WTC11 (cell line): ENCODE results near the gene FRMD4A. TPM values are rescaled to one million over a fixed set of nuclear protein-coding genes. Genes with fewer than 3 reads are reported as not detected.

Experiments
- ATAC-seq: fragments of 200-7000 bp; cut with Tn5 transposase; 2 replicates; pipeline ENCODE4 v1.10.0; 2021; ENCODE audit warnings: mild to moderate bottlenecking, moderate library complexity
- CTCF ChIA-PET: fragments of 300-600 bp; sonication (Branson Sonifier 250); formaldehyde crosslinking; loops from one replicate; lab custom pipeline; 2021; ENCODE audit warnings: antibody characterized with exemption; lab: Charles Lee
- POLR2A ChIA-PET: fragments of 350-600 bp; sonication (Branson Sonifier 250); formaldehyde crosslinking; loops from one replicate; lab custom pipeline; 2021; ENCODE audit warnings: antibody characterized with exemption; lab: Charles Lee
- DNase-seq: peaks from one replicate; pipeline ENCODE4 v3.0.0; 2021; ENCODE audit warnings: low spot score
- H3K27ac Mint-ChIP-seq: 2 replicates; pipeline ENCODE4 v1.8.0; 2021; ENCODE audit warnings: mixed read lengths
- H3K27me3 Mint-ChIP-seq: 2 replicates; pipeline ENCODE4 v1.8.0; 2021; ENCODE audit warnings: low read depth, mild to moderate bottlenecking, moderate library complexity, mixed read lengths
- H3K36me3 Mint-ChIP-seq: 2 replicates; pipeline ENCODE4 v1.8.0; 2021; ENCODE audit warnings: mixed read lengths
- H3K4me1 Mint-ChIP-seq: 2 replicates; pipeline ENCODE4 v1.8.0; 2022; ENCODE audit warnings: mixed read lengths
- H3K4me3 Mint-ChIP-seq: 2 replicates; pipeline ENCODE4 v1.8.0; 2021; ENCODE audit warnings: mild to moderate bottlenecking, moderate library complexity, mixed read lengths
- H3K9me3 Mint-ChIP-seq: 2 replicates; pipeline ENCODE4 v1.8.0; 2021; ENCODE audit warnings: mixed read lengths
- AFF4 ChIP-seq: sonication (generic); formaldehyde crosslinking; IDR thresholded peaks from 2 replicates; pipeline ENCODE4 v1.8.1; 2023; ENCODE audit warnings: mild to moderate bottlenecking, missing genetic modification reagents, borderline replicate concordance
- CREM ChIP-seq: sonication (generic); formaldehyde crosslinking; IDR thresholded peaks from 2 replicates; pipeline ENCODE4 v1.8.1; 2022; ENCODE audit warnings: mild to moderate bottlenecking, missing genetic modification reagents, moderate library complexity
- EMX1 ChIP-seq: fragments of 250-450 bp; sonication (Bioruptor Pico); IDR thresholded peaks from 2 replicates; pipeline ENCODE4 v1.8.0; 2021; ENCODE audit warnings: mild to moderate bottlenecking
- ETV6 ChIP-seq: sonication (generic); formaldehyde crosslinking; IDR thresholded peaks from 2 replicates; pipeline ENCODE4 v1.8.1; 2022; ENCODE audit warnings: mild to moderate bottlenecking, missing genetic modification reagents
- FOXK1 ChIP-seq: sonication (generic); formaldehyde crosslinking; IDR thresholded peaks from 2 replicates; pipeline ENCODE4 v1.8.0; 2022; ENCODE audit warnings: mild to moderate bottlenecking, moderate library complexity, missing genetic modification reagents
- MXD4 ChIP-seq: fragments of 250-450 bp; sonication (Bioruptor Pico); IDR thresholded peaks from 2 replicates; pipeline ENCODE4 v1.8.0; 2021; ENCODE audit warnings: mild to moderate bottlenecking, moderate library complexity, borderline replicate concordance
- NR1H2 ChIP-seq: sonication (generic); formaldehyde crosslinking; IDR thresholded peaks from 2 replicates; pipeline ENCODE4 v1.9.0; 2021; ENCODE audit warnings: mild to moderate bottlenecking, moderate library complexity, missing genetic modification reagents
- NR2C2 ChIP-seq: sonication (generic); formaldehyde crosslinking; IDR thresholded peaks from 2 replicates; pipeline ENCODE4 v1.8.0; 2022; ENCODE audit warnings: mild to moderate bottlenecking, missing genetic modification reagents
- OVOL2 ChIP-seq: fragments of 250-450 bp; sonication (Bioruptor Pico); IDR thresholded peaks from 2 replicates; pipeline ENCODE4 v1.9.0; 2021; ENCODE audit warnings: mild to moderate bottlenecking, borderline replicate concordance
- SMAD3 ChIP-seq: sonication (generic); formaldehyde crosslinking; IDR thresholded peaks from 2 replicates; pipeline ENCODE4 v1.8.0; 2022; ENCODE audit warnings: missing genetic modification reagents, mild to moderate bottlenecking, borderline replicate concordance
- TCF7 ChIP-seq: sonication (generic); formaldehyde crosslinking; IDR thresholded peaks from 2 replicates; pipeline ENCODE4 v1.8.0; 2022; ENCODE audit warnings: mild to moderate bottlenecking, low read depth, missing genetic modification reagents, moderate library complexity
- TP53 ChIP-seq: sonication (generic); formaldehyde crosslinking; IDR thresholded peaks from 2 replicates; pipeline ENCODE4 v1.8.1; 2023; ENCODE audit warnings: mild to moderate bottlenecking, missing genetic modification reagents
- ZNF219 ChIP-seq: sonication (generic); formaldehyde crosslinking; IDR thresholded peaks from 2 replicates; pipeline ENCODE4 v1.8.0; 2023; ENCODE audit warnings: missing genetic modification reagents, mild to moderate bottlenecking, borderline replicate concordance
- ZNF416 ChIP-seq: fragments of 250-450 bp; sonication (Bioruptor Pico); IDR thresholded peaks from 2 replicates; pipeline ENCODE4 v1.9.0; 2021; ENCODE audit warnings: mild to moderate bottlenecking, inconsistent platforms
- ZNF423 ChIP-seq: fragments of 250-450 bp; sonication (Bioruptor Pico); IDR thresholded peaks from 2 replicates; pipeline ENCODE4 v2.1.2; 2022; ENCODE audit warnings: mild to moderate bottlenecking, moderate library complexity
- ZSCAN18 ChIP-seq: fragments of 250-450 bp; sonication (Bioruptor Pico); IDR thresholded peaks from 2 replicates; pipeline ENCODE4 v2.1.2; 2022; ENCODE audit warnings: mild to moderate bottlenecking, moderate library complexity
- total RNA-seq: library from RNA; stranded (reverse); gene quantifications from 3 replicates; pipeline ENCODE4 v1.2.3, GENCODE V29; 2021
- TF ChIP-seq, protein P1 (sequence below): sonication (generic); formaldehyde crosslinking; conservative IDR thresholded peaks from 2 replicates; pipeline ENCODE4 v1.8.1; 2023; ENCODE audit warnings: mild to moderate bottlenecking, low read depth, missing genetic modification reagents, moderate library complexity
- TF ChIP-seq, protein P2 (sequence below): sonication (generic); formaldehyde crosslinking; IDR thresholded peaks from 2 replicates; pipeline ENCODE4 v1.8.1; 2022; ENCODE audit warnings: low read depth, missing genetic modification reagents, borderline replicate concordance

Gene FRMD4A
- total RNA-seq, 1 experiment from 2014 or later: 35.5 TPM

- TF ChIP-seq, protein P1, sequence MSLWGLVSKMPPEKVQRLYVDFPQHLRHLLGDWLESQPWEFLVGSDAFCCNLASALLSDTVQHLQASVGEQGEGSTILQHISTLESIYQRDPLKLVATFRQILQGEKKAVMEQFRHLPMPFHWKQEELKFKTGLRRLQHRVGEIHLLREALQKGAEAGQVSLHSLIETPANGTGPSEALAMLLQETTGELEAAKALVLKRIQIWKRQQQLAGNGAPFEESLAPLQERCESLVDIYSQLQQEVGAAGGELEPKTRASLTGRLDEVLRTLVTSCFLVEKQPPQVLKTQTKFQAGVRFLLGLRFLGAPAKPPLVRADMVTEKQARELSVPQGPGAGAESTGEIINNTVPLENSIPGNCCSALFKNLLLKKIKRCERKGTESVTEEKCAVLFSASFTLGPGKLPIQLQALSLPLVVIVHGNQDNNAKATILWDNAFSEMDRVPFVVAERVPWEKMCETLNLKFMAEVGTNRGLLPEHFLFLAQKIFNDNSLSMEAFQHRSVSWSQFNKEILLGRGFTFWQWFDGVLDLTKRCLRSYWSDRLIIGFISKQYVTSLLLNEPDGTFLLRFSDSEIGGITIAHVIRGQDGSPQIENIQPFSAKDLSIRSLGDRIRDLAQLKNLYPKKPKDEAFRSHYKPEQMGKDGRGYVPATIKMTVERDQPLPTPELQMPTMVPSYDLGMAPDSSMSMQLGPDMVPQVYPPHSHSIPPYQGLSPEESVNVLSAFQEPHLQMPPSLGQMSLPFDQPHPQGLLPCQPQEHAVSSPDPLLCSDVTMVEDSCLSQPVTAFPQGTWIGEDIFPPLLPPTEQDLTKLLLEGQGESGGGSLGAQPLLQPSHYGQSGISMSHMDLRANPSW (CRISPR knock-in tag): no peak
Measured at GRCh38 chr10:14024329-14025202, 306.2 kb downstream of the FRMD4A start (continued).

DNA sequence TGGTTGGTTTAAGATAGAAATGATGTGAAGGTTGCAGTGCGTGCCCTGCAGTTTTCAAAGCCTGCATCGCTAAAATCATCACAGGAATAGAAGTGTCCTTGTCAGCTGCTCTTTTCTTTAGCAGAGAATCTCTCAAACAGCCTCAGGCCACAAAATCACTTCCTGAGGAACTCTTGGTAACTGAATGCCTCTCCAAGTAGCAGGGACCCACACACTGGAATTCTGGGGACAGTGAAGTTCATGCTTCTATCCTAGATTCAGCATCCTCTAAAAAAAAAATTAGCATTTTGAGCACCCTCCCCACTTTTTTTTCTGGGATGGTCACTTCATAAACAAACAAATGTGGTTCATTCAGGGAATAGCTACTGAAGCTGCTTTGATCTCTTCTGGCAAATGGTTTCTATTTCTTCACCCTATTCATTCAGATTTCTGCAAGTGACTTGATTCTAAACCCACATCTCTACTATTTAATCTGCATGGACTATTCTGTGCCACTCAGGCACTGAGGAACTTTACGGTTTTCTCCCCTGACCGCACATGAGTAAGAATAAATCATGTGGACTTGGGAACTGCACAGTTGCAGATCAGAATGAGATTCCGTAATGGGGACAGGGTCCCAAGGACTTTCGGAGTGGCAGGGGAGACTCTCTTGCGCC lies 306.9 kb downstream of the FRMD4A start:
- no peak for ATAC-seq
- no peaks in the 10 kb centered on the region for H3K27me3 Mint-ChIP-seq
- peaks cover 3% of the 10 kb centered on the region for H3K9me3 Mint-ChIP-seq
- H3K4me3 Mint-ChIP-seq: no peak overlapping the region
- no peak for DNase-seq
- TF ChIP-seq OVOL2 (CRISPR knock-in tag) (no peak), ZNF416 (CRISPR knock-in tag) (no peak), SMAD3 (CRISPR knock-in tag) (no peak), NR2C2 (CRISPR knock-in tag) (no peak), MXD4 (CRISPR knock-in tag) (no peak), ETV6 (CRISPR knock-in tag) (no peak), ZNF219 (CRISPR knock-in tag) (no peak), FOXK1 (CRISPR knock-in tag) (no peak), CREM (CRISPR knock-in tag) (no peak), TCF7 (CRISPR knock-in tag) (no peak), TP53 (CRISPR knock-in tag) (no peak), EMX1 (CRISPR knock-in tag) (no peak), AFF4 (CRISPR knock-in tag) (no peak), ZSCAN18 (CRISPR knock-in tag) (no peak), NR1H2 (CRISPR knock-in tag) (no peak), ZNF423 (CRISPR knock-in tag) (no peak)
- TF ChIP-seq, protein P2, sequence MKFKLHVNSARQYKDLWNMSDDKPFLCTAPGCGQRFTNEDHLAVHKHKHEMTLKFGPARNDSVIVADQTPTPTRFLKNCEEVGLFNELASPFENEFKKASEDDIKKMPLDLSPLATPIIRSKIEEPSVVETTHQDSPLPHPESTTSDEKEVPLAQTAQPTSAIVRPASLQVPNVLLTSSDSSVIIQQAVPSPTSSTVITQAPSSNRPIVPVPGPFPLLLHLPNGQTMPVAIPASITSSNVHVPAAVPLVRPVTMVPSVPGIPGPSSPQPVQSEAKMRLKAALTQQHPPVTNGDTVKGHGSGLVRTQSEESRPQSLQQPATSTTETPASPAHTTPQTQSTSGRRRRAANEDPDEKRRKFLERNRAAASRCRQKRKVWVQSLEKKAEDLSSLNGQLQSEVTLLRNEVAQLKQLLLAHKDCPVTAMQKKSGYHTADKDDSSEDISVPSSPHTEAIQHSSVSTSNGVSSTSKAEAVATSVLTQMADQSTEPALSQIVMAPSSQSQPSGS (CRISPR knock-in tag): no peak
- TF ChIP-seq, protein P1 (CRISPR knock-in tag): no peak
- TF ChIP-seq, all 79 proteins: peak for 0
- no peak overlapping the region; the same call in 1 of the 2 replicates for H3K27ac Mint-ChIP-seq
- H3K36me3 Mint-ChIP-seq: peaks cover 2% of the 10 kb centered on the region; the same call in 1 of the 2 replicates
- ChIA-PET POLR2A (no interaction called here), CTCF (interaction anchor here (0.6 to 1.1 kb wide), 2 partner anchors 9 to 153 kb away, joined by 4 to 5 read pairs; no protein-coding TSS in a partner anchor)
- H3K4me1 Mint-ChIP-seq: peaks cover 9% of the 10 kb centered on the region
